Endothelial cell of umbilical vein (primary cell): ENCODE results near the gene ELANE. TPM values are rescaled to one million over a fixed set of nuclear protein-coding genes. Genes with fewer than 3 reads are reported as not detected.

Source experiments
- BruUV-seq: library from RNA; stranded (reverse); fragments of 400-500 nt; replicated peaks from 2 replicates; lab custom pipeline; 2021; lab: Mats Ljungman, UMichigan
- CTCF ChIA-PET: fragments of 300-600, 350-600 bp; sonication (Branson Sonifier 250); formaldehyde crosslinking; loops from one replicate; lab custom pipeline; 2021; ENCODE audit warnings: antibody characterized with exemption, inconsistent platforms; lab: Charles Lee
- POLR2A ChIA-PET: fragments of 300-600, 350-600 bp; sonication (Branson Sonifier 250); formaldehyde crosslinking; loops from one replicate; lab custom pipeline; 2021; ENCODE audit warnings: antibody characterized with exemption, inconsistent platforms; lab: Charles Lee
- DNase-seq: peaks from one replicate; pipeline ENCODE4 v3.0.0-alpha.2; 2011; ENCODE audit warnings: low read depth, low spot score
- FAIRE-seq: peaks from 2 replicates; lab custom pipeline; 2011; peaks lifted over from hg19 to GRCh38; lab: Jason Lieb, UNC
- H2AFZ ChIP-seq: 2 replicates; pipeline ENCODE4 v1.6.0; 2012; ENCODE audit warnings: low read depth, low read length, control low read depth, inconsistent platforms
- H3K27ac ChIP-seq: 2 replicates; pipeline ENCODE4 v1.5.1; 2011; ENCODE audit warnings: low read depth, mild to moderate bottlenecking, control low read depth, low read length, moderate library complexity; ENCODE audit not compliant: insufficient read depth
- H3K27me3 ChIP-seq, 2 experiments: 2 replicates each; pipeline versions ENCODE4 v1.6.0 to v1.6.1; 2011; ENCODE audit warnings: low read length in 2 of 2, mixed read lengths in 1 of 2; ENCODE audit not compliant: control insufficient read depth in 2 of 2, insufficient read depth in 2 of 2
- H3K36me3 ChIP-seq, 2 experiments: 2 replicates in 1 of 2; 3 replicates in 1 of 2; pipeline ENCODE4 v1.5.1; 2011; ENCODE audit warnings: low read length in 2 of 2, mild to moderate bottlenecking in 1 of 2, moderate library complexity in 1 of 2; ENCODE audit not compliant: control insufficient read depth in 2 of 2, insufficient read depth in 2 of 2; ENCODE audit errors: extremely low read depth in 1 of 2
- H3K4me1 ChIP-seq: 3 replicates; pipeline ENCODE4 v1.5.1; 2011; ENCODE audit warnings: mild to moderate bottlenecking, low read length; ENCODE audit not compliant: control insufficient read depth, insufficient read depth; ENCODE audit errors: extremely low read depth
- H3K4me2 ChIP-seq: 2 replicates; pipeline ENCODE4 v1.6.1; 2011; ENCODE audit warnings: low read length, control low read depth, mixed read lengths; ENCODE audit not compliant: insufficient read depth
- H3K4me3 ChIP-seq, 3 experiments: fragments of 200-600 bp in 1 of 3; sonication (generic), shearing (Covaris generic) in 1 of 3; replicated peaks in 1 of 3; 2 replicates each; pipeline ENCODE4 v1.5.1; 2011 to 2016; ENCODE audit warnings: control low read depth in 3 of 3, low read length in 3 of 3, mild to moderate bottlenecking in 2 of 3, inconsistent platforms in 1 of 3, low read depth in 1 of 3, moderate library complexity in 1 of 3; ENCODE audit not compliant: insufficient read depth in 1 of 3
- H3K79me2 ChIP-seq: 2 replicates; pipeline ENCODE4 v1.6.0; 2012; ENCODE audit warnings: low read length, inconsistent platforms; ENCODE audit not compliant: control insufficient read depth, insufficient read depth
- H3K9ac ChIP-seq: replicated peaks from 2 replicates; pipeline ENCODE3; 2011; ENCODE audit warnings: low read length, control low read depth; ENCODE audit not compliant: insufficient read depth; ENCODE audit errors: extremely low read depth
- H3K9me1 ChIP-seq: replicated peaks from 3 replicates; pipeline ENCODE4 v1.6.0; 2011; ENCODE audit warnings: mild to moderate bottlenecking, low read length; ENCODE audit not compliant: control insufficient read depth, insufficient read depth; ENCODE audit errors: extremely low read depth
- H3K9me3 ChIP-seq: replicated peaks from 2 replicates; pipeline ENCODE4 v1.5.1; 2012; ENCODE audit warnings: low read length, inconsistent platforms; ENCODE audit not compliant: control insufficient read depth, insufficient read depth
- H4K20me1 ChIP-seq: replicated peaks from 2 replicates; pipeline ENCODE3; 2011; ENCODE audit warnings: mild to moderate bottlenecking, low read length; ENCODE audit not compliant: control insufficient read depth, insufficient read depth; ENCODE audit errors: extremely low read depth
- FOS ChIP-seq: IDR thresholded peaks from 2 replicates; pipeline ENCODE4 v1.6.1; 2011; ENCODE audit warnings: mild to moderate bottlenecking, low read length, moderate library complexity, borderline replicate concordance; ENCODE audit not compliant: insufficient read depth
- GATA2 ChIP-seq: IDR thresholded peaks from 2 replicates; pipeline ENCODE4 v1.7.0; 2011; ENCODE audit warnings: low read depth, mild to moderate bottlenecking, moderate library complexity, mixed read lengths, low read length; ENCODE audit not compliant: insufficient read length, insufficient read depth
- JUN ChIP-seq: IDR thresholded peaks from 2 replicates; pipeline ENCODE4 v1.6.1; 2011; ENCODE audit warnings: borderline replicate concordance, low read depth; ENCODE audit not compliant: insufficient read length, insufficient read depth
- MYC ChIP-seq: IDR thresholded peaks from one replicate; pipeline ENCODE4 v1.6.1; 2011; ENCODE audit warnings: mild to moderate bottlenecking, low read depth, low read length
- POLR2AphosphoS5 ChIP-seq: IDR thresholded peaks from 2 replicates; pipeline ENCODE4 v1.6.1; 2012; ENCODE audit warnings: low read depth, mild to moderate bottlenecking, control low read depth, low read length, moderate library complexity; ENCODE audit not compliant: insufficient read depth
- dilution Hi-C: fragments of 300-500 bp; cut with MboI; formaldehyde crosslinking; loops from one replicate; pipeline ENCODE4 v1.15.0; 2019; ENCODE audit warnings: low sequenced_read_pairs; ENCODE audit not compliant: extremely low pct_ligation_motif_present
- intact Hi-C: fragments of 100-400 bp; cut with micrococcal nuclease; formaldehyde crosslinking; loops from one replicate; pipeline ENCODE4 v1.10.0; 2022
- polyA plus RNA-seq, 4 experiments: library from polyadenylated mRNA; depleted of rRNA in 3 of 4; stranded (reverse) in 3 of 4; unstranded in 1 of 4; fragments of >200 nt; gene quantifications; 2 replicates each; pipeline versions ENCODE4 v1.2.1 to v1.2.3, GENCODE V29; 2011 to 2012; ENCODE audit warnings: missing spikeins in 1 of 4
- total RNA-seq: library from RNA; stranded (reverse); gene quantifications from 2 replicates; pipeline ENCODE4 v1.2.3, GENCODE V29; 2021
- TF ChIP-seq, protein P1 (sequence below): IDR thresholded peaks from 2 replicates; pipeline ENCODE4 v1.6.1; 2011; ENCODE audit not compliant: insufficient read depth, insufficient read length

Gene ELANE
- total and polyA plus RNA-seq, 2 donors (not counting 3 experiments of a cell fraction or from before 2014, with no cell fraction given) = not detected

DNA sequence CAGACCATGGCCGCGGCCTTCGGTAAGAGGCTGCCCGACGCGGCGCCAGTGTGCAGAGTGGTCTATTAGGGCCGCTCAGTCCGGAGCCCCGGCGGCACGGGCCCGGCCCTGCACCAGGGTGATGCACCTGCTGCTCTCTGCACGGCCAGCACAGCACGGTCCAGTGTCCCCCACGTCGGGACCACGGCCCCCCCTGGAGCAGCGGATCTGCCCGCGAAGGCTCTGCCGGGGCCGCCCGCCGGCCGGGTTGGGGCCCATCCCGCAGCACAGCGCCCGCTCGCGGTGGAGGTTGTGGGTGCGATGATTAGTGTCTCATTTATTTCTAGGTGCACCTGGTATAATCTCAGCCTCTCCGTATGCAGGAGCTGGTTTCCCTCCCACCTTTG is 46.9 kb upstream of the ELANE start:
- ChIA-PET POLR2A (no interaction called here), CTCF (interaction anchor here (1.0 to 5.5 kb wide), 2 partner anchors 35 to 58 kb away, joined by 4 to 32 read pairs; no protein-coding TSS in a partner anchor)
- no peak overlapping the region for H3K9ac ChIP-seq
- H3K4me1 ChIP-seq = peaks cover 25% of the 10 kb centered on the region
- no peak overlapping the region for H2AFZ ChIP-seq
- peaks cover 55 to 77% of the 10 kb centered on the region in 2 experiments for H3K36me3 ChIP-seq
- DNase-seq = no peak
- no peak overlapping the region for H3K4me2 ChIP-seq
- H4K20me1 ChIP-seq = no peaks in the 10 kb centered on the region
- no peaks in the 10 kb centered on the region for H3K9me3 ChIP-seq
- H3K9me1 ChIP-seq = no peaks in the 10 kb centered on the region
- FAIRE-seq = no peak
- H3K27ac ChIP-seq = no peak overlapping the region
- dilution Hi-C loops = no loop called here
- no peaks in the 10 kb centered on the region for H3K27me3 ChIP-seq
- no TSS peak for BruUV-seq
- H3K79me2 ChIP-seq = peaks cover 92% of the 10 kb centered on the region
- intact Hi-C loops = no loop called here
- no peak for TF ChIP-seq POLR2AphosphoS5
- TF ChIP-seq, protein P1, sequence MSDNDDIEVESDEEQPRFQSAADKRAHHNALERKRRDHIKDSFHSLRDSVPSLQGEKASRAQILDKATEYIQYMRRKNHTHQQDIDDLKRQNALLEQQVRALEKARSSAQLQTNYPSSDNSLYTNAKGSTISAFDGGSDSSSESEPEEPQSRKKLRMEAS = no peak
- no peak for TF ChIP-seq JUN
- no peak for TF ChIP-seq GATA2
- TF ChIP-seq FOS = no peak
- no peak for TF ChIP-seq MYC
- no peak overlapping the region for H3K4me3 ChIP-seq
